GM18508 (cell line): ENCODE results near the gene UCKL1.
A peak's percentile ranks its signal among the peaks of the same experiment; 100 is the strongest.

Experiments
- ATAC-seq: cut with Tn5 transposase; IDR thresholded peaks from one replicate; pipeline ENCODE4 v1.9.1; 2021; ENCODE audit warnings: moderate number of reproducible peaks; ENCODE audit not compliant: insufficient read depth, unreplicated experiment

The UCKL1 gene

DNA sequence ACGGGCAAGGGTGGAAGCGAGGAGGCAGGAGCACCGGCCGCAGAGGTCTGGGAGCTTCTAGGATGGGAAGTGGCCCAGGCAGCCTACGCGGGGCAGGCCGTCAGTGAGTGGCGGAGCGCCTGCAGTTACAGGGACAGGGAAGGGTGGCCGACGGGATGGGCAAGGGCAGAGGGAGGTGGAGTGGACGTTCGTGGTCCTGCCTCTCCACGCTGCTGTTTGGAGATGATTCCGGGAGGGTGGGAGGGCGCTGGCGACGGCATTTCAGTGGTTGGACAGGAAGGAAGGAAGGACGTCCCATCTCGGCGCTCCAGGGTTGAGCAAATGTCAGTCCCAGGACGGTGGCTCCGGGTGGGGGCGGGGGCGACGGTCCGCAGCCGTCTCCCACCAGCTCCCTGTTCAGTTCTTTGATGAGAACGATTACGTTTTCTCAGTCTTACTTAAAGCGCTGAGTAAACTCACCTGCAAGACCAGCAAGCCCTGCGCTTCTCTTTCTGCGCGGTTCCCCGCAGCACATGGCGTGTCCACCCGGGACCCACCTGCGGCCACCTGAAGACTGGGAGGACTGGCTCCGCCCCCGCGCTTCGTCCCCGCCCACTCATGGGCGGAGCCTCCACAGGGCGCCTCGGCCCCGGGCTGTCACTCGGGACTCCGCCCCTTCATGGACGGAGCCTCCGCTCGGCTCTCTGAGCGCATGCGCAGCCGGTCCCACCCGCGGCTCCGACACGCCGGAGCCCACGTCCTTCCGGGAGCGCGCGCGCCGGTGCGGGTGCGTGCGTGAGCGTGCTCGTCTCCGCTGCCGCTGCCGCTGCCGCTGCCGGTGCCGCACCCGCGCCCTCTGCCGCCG is 61.6 kb downstream of the UCKL1 start, which contains the start of gene DNAJC5:
DNAJC5 (plus strand) TSS at position 769 of the 844 bp plus-strand sequence. CDS start 33,220 bp downstream, outside the sequence.
- ATAC-seq: peak; percentile 41

DNA sequence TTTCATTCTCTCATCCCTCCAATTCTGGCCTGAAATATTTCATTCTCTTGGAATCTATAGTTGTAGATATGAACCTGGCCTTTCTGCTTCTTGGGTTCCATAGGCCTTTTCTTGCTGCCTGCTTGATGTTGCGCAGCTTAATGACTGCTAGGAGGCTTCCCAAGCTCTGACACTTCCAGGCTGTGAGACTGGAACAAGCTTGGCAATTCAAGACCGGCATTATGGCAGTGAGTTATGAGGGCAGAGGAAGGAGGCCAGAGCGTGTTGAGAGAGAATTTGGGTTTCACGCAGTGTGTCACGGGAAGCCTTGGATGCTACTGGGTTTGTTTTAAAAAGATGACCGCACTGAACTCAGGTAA is 62.2 kb downstream of the UCKL1 start:
- ATAC-seq: no peak

GRCh38 chr20:63892402-63892801 is 63.8 kb downstream of the UCKL1 start:
- ATAC-seq: no peak

- no peak for ATAC-seq
Measured at GRCh38 chr20:63891061-63892002, 64.9 kb downstream of the UCKL1 start.

GRCh38 chr20:63890616-63891015 is 65.6 kb downstream of the UCKL1 start:
- ATAC-seq: no peak

DNA sequence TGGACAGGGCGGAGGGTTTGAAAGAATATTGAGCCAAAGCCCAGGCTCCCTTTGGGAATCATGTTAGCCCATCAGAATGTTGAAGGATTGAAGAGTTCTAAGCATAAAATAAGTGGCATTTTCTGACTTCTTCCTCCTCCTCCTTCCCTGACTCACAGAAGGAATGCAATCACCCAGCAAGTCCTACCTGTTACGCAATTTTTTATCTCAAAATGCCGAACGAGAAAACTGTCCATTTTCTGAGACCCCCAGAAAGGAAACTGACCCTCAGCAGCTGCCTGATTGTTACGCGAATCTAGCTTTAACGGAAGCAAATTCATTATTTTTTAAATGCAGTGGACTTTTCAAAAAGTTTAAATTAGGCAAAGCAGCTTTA is 66.0 kb downstream of the UCKL1 start:
- no peak for ATAC-seq
